Stomach (tissue), 4 donors: ENCODE measurements around the gene RALGDS.
A peak's percentile ranks its signal among the peaks of the same experiment; 100 is the strongest.

Source experiments
- POLR2AphosphoS5 ChIP-seq, 3 donors: sonication (generic); formaldehyde crosslinking; IDR thresholded peaks; one replicate each; pipeline ENCODE4 v1.6.1; 2016; ENCODE audit warnings: antibody characterized with exemption in 3 of 3
- TF ChIP-seq, protein P1 (sequence below), 7 experiments: fragments of 450-650 bp in 4 of 7; fragments of 200-600 bp in 3 of 7; sonication (generic) in 3 of 7; IDR thresholded peaks; one replicate each; pipeline ENCODE4 v1.5.1; 2016 to 2019; ENCODE audit warnings: antibody characterized with exemption in 7 of 7, control low read depth in 2 of 7, mild to moderate bottlenecking in 1 of 7

DNA sequence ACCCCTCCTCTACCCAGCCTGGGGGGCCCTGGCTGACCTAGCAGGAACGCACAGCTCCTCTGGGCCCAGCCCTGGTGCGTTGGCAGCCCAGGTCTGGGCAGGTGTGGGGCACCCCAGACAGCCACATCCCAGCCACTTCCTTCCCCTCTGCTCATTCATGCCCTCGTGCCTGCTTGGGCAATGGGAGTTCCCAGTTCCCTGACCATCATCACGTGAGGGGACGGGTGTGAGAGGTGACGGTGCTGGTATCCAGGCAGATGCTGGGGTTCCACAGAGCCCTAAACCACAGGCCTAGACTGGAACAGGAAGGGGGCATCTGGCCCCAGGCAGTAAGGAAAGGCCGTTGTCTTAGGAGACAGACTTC is 8.4 kb downstream of the RALGDS start:
- TF ChIP-seq, protein P1, sequence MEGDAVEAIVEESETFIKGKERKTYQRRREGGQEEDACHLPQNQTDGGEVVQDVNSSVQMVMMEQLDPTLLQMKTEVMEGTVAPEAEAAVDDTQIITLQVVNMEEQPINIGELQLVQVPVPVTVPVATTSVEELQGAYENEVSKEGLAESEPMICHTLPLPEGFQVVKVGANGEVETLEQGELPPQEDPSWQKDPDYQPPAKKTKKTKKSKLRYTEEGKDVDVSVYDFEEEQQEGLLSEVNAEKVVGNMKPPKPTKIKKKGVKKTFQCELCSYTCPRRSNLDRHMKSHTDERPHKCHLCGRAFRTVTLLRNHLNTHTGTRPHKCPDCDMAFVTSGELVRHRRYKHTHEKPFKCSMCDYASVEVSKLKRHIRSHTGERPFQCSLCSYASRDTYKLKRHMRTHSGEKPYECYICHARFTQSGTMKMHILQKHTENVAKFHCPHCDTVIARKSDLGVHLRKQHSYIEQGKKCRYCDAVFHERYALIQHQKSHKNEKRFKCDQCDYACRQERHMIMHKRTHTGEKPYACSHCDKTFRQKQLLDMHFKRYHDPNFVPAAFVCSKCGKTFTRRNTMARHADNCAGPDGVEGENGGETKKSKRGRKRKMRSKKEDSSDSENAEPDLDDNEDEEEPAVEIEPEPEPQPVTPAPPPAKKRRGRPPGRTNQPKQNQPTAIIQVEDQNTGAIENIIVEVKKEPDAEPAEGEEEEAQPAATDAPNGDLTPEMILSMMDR (IDR thresholded peaks at IDR 0.05), result no peak
- peak in 1 of 3 donors; percentile 16 for TF ChIP-seq POLR2AphosphoS5 (IDR thresholded peaks at IDR 0.05)
